ENCODE measurements around the gene UXS1. TPM values are rescaled to one million over a fixed set of nuclear protein-coding genes. Genes with fewer than 3 reads are reported as not detected.

UXS1 gene
- total RNA-seq, 2 donors from 2014 or later = 25.7 to 27.6 TPM

GRCh38 chr2:106122157-106122556 lies 71.9 kb downstream of the UXS1 start:
- intact Hi-C loops (cut with DNase I) = no loop called here
- no peak for DNase-seq
- ATAC-seq = no peak

GRCh38 chr2:106120432-106120831 lies 73.7 kb downstream of the UXS1 start:
- intact Hi-C loops (cut with DNase I) = no loop called here
- ATAC-seq (no peak), DNase-seq (no peak)

GRCh38 chr2:106119074-106119473 lies 75.0 kb downstream of the UXS1 start:
- ATAC-seq (no peak), DNase-seq (no peak)
- intact Hi-C loops (cut with DNase I) = loop anchor here in 1 of 2 donors (5.0 kb wide), 1 partner anchor 73 kb away; the partner anchor contains the start of gene UXS1

- DNase-seq = no peak
- peak in 1 of 2 donors; percentile 46 for ATAC-seq
- intact Hi-C loops (cut with DNase I) = loop anchor here in 1 of 2 donors (5.0 kb wide), 1 partner anchor 74 kb away; the partner anchor contains the start of gene UXS1
Observed at GRCh38 chr2:106117882-106118684, 76.0 kb downstream of the UXS1 start.

- peak; percentile 79 to 82 for ATAC-seq
- intact Hi-C loops (cut with DNase I) = loop anchor here in 1 of 2 donors (5.0 kb wide), 1 partner anchor 75 kb away; the partner anchor contains the start of gene UXS1
- no peak for DNase-seq
Observed at GRCh38 chr2:106117347-106117746, 76.8 kb downstream of the UXS1 start.

- intact Hi-C loops (cut with DNase I) = loop anchor here in 1 of 2 donors (5.0 kb wide), 1 partner anchor 76 kb away; the partner anchor contains the start of gene UXS1
- DNase-seq (no peak), ATAC-seq (peak in 1 of 2 donors; percentile 8)
Observed at GRCh38 chr2:106116248-106116647, 77.9 kb downstream of the UXS1 start.

GRCh38 chr2:106115665-106116064 lies 78.4 kb downstream of the UXS1 start:
- intact Hi-C loops (cut with DNase I) = loop anchor here in 1 of 2 donors (5.0 kb wide), 1 partner anchor 77 kb away; the partner anchor contains the start of gene UXS1

GRCh38 chr2:106115250-106115649 lies 78.9 kb downstream of the UXS1 start:
- DNase-seq (no peak), ATAC-seq (peak in 1 of 2 donors; percentile 62)
- intact Hi-C loops (cut with DNase I) = loop anchor here in 1 of 2 donors (5.0 kb wide), 1 partner anchor 77 kb away; the partner anchor contains the start of gene UXS1

More at GRCh38 chr2:106115665-106116064, 78.4 kb downstream of the UXS1 start:
- ATAC-seq (no peak), DNase-seq (no peak)

- ATAC-seq = no peak
- intact Hi-C loops (cut with DNase I) = no loop called here
- no peak for DNase-seq
Observed at GRCh38 chr2:106114166-106114565, 79.9 kb downstream of the UXS1 start.

GRCh38 chr2:106113361-106113966 lies 80.6 kb downstream of the UXS1 start:
- ATAC-seq (no peak), DNase-seq (no peak)
- intact Hi-C loops (cut with DNase I) = no loop called here

GRCh38 chr2:106111882-106112571 lies 82.1 kb downstream of the UXS1 start:
- no peak for ATAC-seq
- intact Hi-C loops (cut with DNase I) = no loop called here
- no peak for DNase-seq

GRCh38 chr2:106109675-106110424 lies 84.3 kb downstream of the UXS1 start:
- ATAC-seq (no peak), DNase-seq (no peak)
- intact Hi-C loops (cut with DNase I) = loop anchor here (5.0 to 10.0 kb wide), 4 partner anchors 365 to 475 kb away; no protein-coding TSS in a partner anchor

GRCh38 chr2:106108791-106109190 lies 85.3 kb downstream of the UXS1 start:
- DNase-seq = no peak
- intact Hi-C loops (cut with DNase I) = loop anchor here (5.0 to 10.0 kb wide), 4 partner anchors 366 to 476 kb away; no protein-coding TSS in a partner anchor
- no peak for ATAC-seq

GRCh38 chr2:106108351-106108750 lies 85.8 kb downstream of the UXS1 start:
- intact Hi-C loops (cut with DNase I) = loop anchor here (5.0 to 10.0 kb wide), 4 partner anchors 366 to 476 kb away; no protein-coding TSS in a partner anchor
- ATAC-seq (peak; percentile 41 to 74), DNase-seq (no peak)

- peak; percentile 27 to 31 for ATAC-seq
- no peak for DNase-seq
- intact Hi-C loops (cut with DNase I) = loop anchor here (5.0 to 10.0 kb wide), 4 partner anchors 367 to 477 kb away; no protein-coding TSS in a partner anchor
Observed at GRCh38 chr2:106107509-106108131, 86.5 kb downstream of the UXS1 start.

- ATAC-seq (no peak), DNase-seq (no peak)
- intact Hi-C loops (cut with DNase I) = loop anchor here (5.0 to 10.0 kb wide), 4 partner anchors 368 to 478 kb away; no protein-coding TSS in a partner anchor
Observed at GRCh38 chr2:106106622-106107508, 87.2 kb downstream of the UXS1 start.

Measured in left cardiac atrium (tissue), 4 donors.